HepG2 (cell line): Measurements from ENCODE around the gene CD14. TPM values are rescaled to one million over a fixed set of nuclear protein-coding genes. Genes with fewer than 3 reads are reported as not detected.

ENCODE experiments used
- BCL3 ChIP-seq: sonication (generic); formaldehyde crosslinking; IDR thresholded peaks from 2 replicates; pipeline ENCODE4 v1.5.1; 2020; ENCODE audit warnings: mild to moderate bottlenecking, missing genetic modification reagents, moderate library complexity
- FOXK1 ChIP-seq: sonication (generic); formaldehyde crosslinking; IDR thresholded peaks from 2 replicates; pipeline ENCODE4 v1.4.0; 2020; ENCODE audit warnings: low read depth, missing genetic modification reagents, borderline replicate concordance
- MATR3 ChIP-seq: sonication (generic); formaldehyde crosslinking; IDR thresholded peaks from 2 replicates; pipeline ENCODE4 v1.4.0; 2020; ENCODE audit warnings: missing genetic modification reagents
- MYC ChIP-seq: sonication (generic); formaldehyde crosslinking; IDR thresholded peaks from 2 replicates; pipeline ENCODE4 v1.9.0; 2021; ENCODE audit warnings: missing genetic modification reagents, borderline replicate concordance
- NCOA5 ChIP-seq: sonication (generic); formaldehyde crosslinking; IDR thresholded peaks from 2 replicates; pipeline ENCODE4 v1.4.0; 2020; ENCODE audit warnings: missing genetic modification reagents
- POLR2AphosphoS5 ChIP-seq: IDR thresholded peaks from 2 replicates; pipeline ENCODE4 v1.6.1; 2012; ENCODE audit warnings: low read depth, low read length
- POLR2G ChIP-seq: fragments of 200-400 bp; formaldehyde crosslinking; IDR thresholded peaks from 2 replicates; pipeline ENCODE4 v1.6.1; 2018; ENCODE audit warnings: mild to moderate bottlenecking, low read depth, low read length, moderate library complexity
- SETDB1 ChIP-seq: sonication (generic); formaldehyde crosslinking; IDR thresholded peaks from 2 replicates; pipeline ENCODE4 v1.5.1; 2020; ENCODE audit warnings: missing genetic modification reagents, mild to moderate bottlenecking, borderline replicate concordance
- SMAD1 ChIP-seq: sonication (generic); formaldehyde crosslinking; IDR thresholded peaks from 2 replicates; pipeline ENCODE4 v1.4.0; 2020; ENCODE audit warnings: missing genetic modification reagents, low read depth, mild to moderate bottlenecking, borderline replicate concordance
- THAP11 ChIP-seq: IDR thresholded peaks from 2 replicates; pipeline ENCODE4 v1.6.1; 2016; ENCODE audit warnings: missing biosample characterization, missing genetic modification reagents
- ZIK1 ChIP-seq: sonication (generic); formaldehyde crosslinking; IDR thresholded peaks from 2 replicates; pipeline ENCODE4 v1.5.0; 2020; ENCODE audit warnings: mild to moderate bottlenecking, low read depth, missing genetic modification reagents, borderline replicate concordance
- ZNF619 ChIP-seq: sonication (generic); formaldehyde crosslinking; IDR thresholded peaks from 2 replicates; pipeline ENCODE4 v1.4.0; 2020; ENCODE audit warnings: mild to moderate bottlenecking, missing genetic modification reagents
- ZNF710 ChIP-seq: sonication (generic); formaldehyde crosslinking; IDR thresholded peaks from 2 replicates; pipeline ENCODE4 v1.5.0; 2020; ENCODE audit warnings: mild to moderate bottlenecking, missing genetic modification reagents, borderline replicate concordance
- ZNF878 ChIP-seq: sonication (generic); formaldehyde crosslinking; IDR thresholded peaks from 2 replicates; pipeline ENCODE4 v1.8.1; 2023; ENCODE audit warnings: mild to moderate bottlenecking, missing genetic modification reagents, moderate library complexity
- ZXDC ChIP-seq: sonication (generic); formaldehyde crosslinking; IDR thresholded peaks from 2 replicates; pipeline ENCODE4 v1.5.0; 2020; ENCODE audit warnings: mild to moderate bottlenecking, missing genetic modification reagents
- polyA plus RNA-seq, 8 experiments: library from polyadenylated mRNA; depleted of rRNA in 3 of 8; stranded (reverse) in 7 of 8; unstranded in 1 of 8; fragments of >200 nt; fragmentation: Illumina TruSeq in 4 of 8; extraction: Trizol in 4 of 8; gene quantifications; 2 replicates each; pipeline versions ENCODE4 v1.2.1 to v1.2.3, GENCODE V29; 2011 to 2016; ENCODE audit warnings: low read depth in 4 of 8, missing spikeins in 1 of 8, mixed read lengths in 1 of 8; ENCODE audit not compliant: insufficient read depth in 1 of 8
- total RNA-seq, 5 experiments: library from RNA; depleted of rRNA; stranded (reverse); fragments of >200 nt; fragmentation: Illumina TruSeq; extraction: Trizol; gene quantifications; 2 replicates each; pipeline ENCODE4 v1.2.3, GENCODE V29; 2016; ENCODE audit warnings: low read depth in 1 of 5
- TF ChIP-seq, protein P1 (sequence below): sonication (generic); formaldehyde crosslinking; IDR thresholded peaks from 2 replicates; pipeline ENCODE4 v1.8.0; 2022; ENCODE audit warnings: mild to moderate bottlenecking, missing genetic modification reagents, moderate library complexity
- TF ChIP-seq, protein P2 (sequence below): sonication (generic); formaldehyde crosslinking; IDR thresholded peaks from 2 replicates; pipeline ENCODE4 v1.4.0; 2020; ENCODE audit warnings: missing genetic modification reagents, borderline replicate concordance

CD14 gene
- total and polyA plus RNA-seq, 2 of the 13 experiments (the other 11 are each of a cell fraction or from before 2014, with no cell fraction given), result 1.7 to 4.7 TPM

GRCh38 chr5:140664359-140665119 lies 31.6 kb upstream of the CD14 start, which contains the start of gene WDR55 (continued):
- peak; percentile 55; the same call in 1 of the 2 replicates for TF ChIP-seq FOXK1 (CRISPR knock-in tag)
- TF ChIP-seq NCOA5 (CRISPR knock-in tag), result no peak
- TF ChIP-seq MATR3 (CRISPR knock-in tag), result no peak
- TF ChIP-seq ZXDC (CRISPR knock-in tag), result 0 out of 2 replicates have a peak, but pooled peaks have one; percentile 51
- peak; percentile 76; the same call in 1 of the 2 replicates for TF ChIP-seq MYC (CRISPR knock-in tag)
- TF ChIP-seq ZIK1 (CRISPR knock-in tag), result no peak; the same call in 1 of the 2 replicates
- peak; percentile 53; the same call in 1 of the 2 replicates for TF ChIP-seq SMAD1 (CRISPR knock-in tag)
- TF ChIP-seq, protein P1, sequence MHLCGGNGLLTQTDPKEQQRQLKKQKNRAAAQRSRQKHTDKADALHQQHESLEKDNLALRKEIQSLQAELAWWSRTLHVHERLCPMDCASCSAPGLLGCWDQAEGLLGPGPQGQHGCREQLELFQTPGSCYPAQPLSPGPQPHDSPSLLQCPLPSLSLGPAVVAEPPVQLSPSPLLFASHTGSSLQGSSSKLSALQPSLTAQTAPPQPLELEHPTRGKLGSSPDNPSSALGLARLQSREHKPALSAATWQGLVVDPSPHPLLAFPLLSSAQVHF (CRISPR knock-in tag), result peak; percentile 51; the same call in 1 of the 2 replicates
- TF ChIP-seq ZNF878 (CRISPR knock-in tag), result 0 out of 2 replicates have a peak, but pooled peaks have one; percentile 46
- TF ChIP-seq BCL3 (CRISPR knock-in tag), result no peak
- 0 out of 2 replicates have a peak, but pooled peaks have one; percentile 22 for TF ChIP-seq ZNF619
- peak; percentile 96 for TF ChIP-seq POLR2G
- 0 out of 2 replicates have a peak, but pooled peaks have one; percentile 57 for TF ChIP-seq ZNF710 (CRISPR knock-in tag)
- TF ChIP-seq, protein P2, sequence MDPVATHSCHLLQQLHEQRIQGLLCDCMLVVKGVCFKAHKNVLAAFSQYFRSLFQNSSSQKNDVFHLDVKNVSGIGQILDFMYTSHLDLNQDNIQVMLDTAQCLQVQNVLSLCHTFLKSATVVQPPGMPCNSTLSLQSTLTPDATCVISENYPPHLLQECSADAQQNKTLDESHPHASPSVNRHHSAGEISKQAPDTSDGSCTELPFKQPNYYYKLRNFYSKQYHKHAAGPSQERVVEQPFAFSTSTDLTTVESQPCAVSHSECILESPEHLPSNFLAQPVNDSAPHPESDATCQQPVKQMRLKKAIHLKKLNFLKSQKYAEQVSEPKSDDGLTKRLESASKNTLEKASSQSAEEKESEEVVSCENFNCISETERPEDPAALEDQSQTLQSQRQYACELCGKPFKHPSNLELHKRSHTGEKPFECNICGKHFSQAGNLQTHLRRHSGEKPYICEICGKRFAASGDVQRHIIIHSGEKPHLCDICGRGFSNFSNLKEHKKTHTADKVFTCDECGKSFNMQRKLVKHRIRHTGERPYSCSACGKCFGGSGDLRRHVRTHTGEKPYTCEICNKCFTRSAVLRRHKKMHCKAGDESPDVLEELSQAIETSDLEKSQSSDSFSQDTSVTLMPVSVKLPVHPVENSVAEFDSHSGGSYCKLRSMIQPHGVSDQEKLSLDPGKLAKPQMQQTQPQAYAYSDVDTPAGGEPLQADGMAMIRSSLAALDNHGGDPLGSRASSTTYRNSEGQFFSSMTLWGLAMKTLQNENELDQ (CRISPR knock-in tag), result no peak
- peak; percentile 92 for TF ChIP-seq POLR2AphosphoS5
- peak; percentile 89 for TF ChIP-seq THAP11
- TF ChIP-seq SETDB1 (CRISPR knock-in tag), result no peak
